ENCODE results near the gene PRPH. TPM values are rescaled to one million over a fixed set of nuclear protein-coding genes. Genes with fewer than 3 reads are reported as not detected.
"Not testable (repeated sequence)": the region's sequence is repeated elsewhere in the genome, so short reads cannot be mapped to it uniquely, and the experiment has no call there.

The PRPH gene
- 0.26 and 0.53 TPM in 2 replicates for total RNA-seq

DNA sequence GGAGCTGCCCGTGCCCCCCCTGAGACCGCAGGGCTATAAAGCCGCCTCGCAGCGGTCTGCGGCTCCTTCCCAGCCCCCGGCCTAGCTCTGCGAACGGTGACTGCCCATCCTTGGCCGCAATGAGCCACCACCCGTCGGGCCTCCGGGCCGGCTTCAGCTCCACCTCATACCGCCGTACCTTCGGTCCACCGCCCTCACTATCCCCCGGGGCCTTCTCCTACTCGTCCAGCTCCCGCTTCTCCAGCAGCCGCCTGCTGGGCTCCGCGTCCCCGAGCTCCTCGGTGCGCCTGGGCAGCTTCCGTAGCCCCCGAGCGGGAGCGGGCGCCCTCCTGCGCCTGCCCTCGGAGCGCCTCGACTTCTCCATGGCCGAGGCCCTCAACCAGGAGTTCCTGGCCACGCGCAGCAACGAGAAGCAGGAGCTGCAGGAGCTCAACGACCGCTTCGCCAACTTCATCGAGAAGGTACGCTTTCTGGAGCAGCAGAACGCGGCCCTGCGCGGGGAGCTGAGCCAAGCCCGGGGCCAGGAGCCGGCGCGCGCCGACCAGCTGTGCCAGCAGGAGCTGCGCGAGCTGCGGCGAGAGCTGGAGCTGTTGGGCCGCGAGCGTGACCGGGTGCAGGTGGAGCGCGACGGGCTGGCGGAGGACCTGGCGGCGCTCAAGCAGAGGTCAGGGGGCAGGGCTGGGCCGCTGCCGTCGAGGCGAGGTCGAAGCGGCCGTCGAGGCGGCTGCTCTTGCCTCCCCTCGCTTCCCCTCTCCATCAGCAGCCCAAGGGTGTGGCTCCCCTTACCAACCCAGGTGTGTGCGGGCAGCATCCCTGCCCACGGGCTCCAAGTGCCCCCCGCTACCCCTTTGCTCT lies at the start of gene PRPH:
Gene PRPH (plus strand): TSS at position 66 of the 855 bp plus-strand sequence. CDS start 54 bp downstream, at position 120.
- no peak for DNase-seq (ENCODE audit: low read depth, low spot score)

GRCh38 chr12:49251357-49251756 lies 43.6 kb upstream of the PRPH start:
- no peak for DNase-seq (ENCODE audit: low read depth, low spot score)

DNA sequence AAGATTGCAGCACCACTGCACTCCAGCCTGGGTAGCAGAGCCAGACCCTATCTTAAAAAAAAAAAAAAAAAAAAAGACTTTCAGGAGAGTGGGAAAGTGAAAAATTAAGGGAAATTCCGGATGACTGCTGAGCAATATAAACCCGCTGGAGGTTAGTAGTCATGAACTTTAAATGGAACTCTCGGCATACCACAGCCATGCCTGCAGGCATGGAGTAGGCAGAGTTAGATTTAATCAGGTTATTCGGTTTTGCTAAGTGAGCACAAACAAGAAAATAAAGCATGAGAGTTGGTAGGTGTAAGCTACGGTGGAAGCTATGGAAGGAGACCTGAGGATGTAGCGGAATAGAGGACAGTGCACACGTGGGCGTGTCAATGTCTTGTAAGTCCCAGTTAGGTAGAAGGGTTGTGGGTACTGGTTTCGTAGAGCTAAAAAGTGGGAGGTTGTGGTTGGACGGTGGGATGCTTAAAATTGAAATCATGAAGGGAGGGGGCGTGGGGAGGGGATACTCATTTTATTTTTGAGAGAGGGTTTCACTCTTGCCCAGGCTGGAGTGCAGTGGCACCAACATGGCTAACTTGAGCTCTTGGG lies 41.8 kb upstream of the PRPH start:
- DNase-seq (ENCODE audit: low read depth, low spot score): no peak

DNA sequence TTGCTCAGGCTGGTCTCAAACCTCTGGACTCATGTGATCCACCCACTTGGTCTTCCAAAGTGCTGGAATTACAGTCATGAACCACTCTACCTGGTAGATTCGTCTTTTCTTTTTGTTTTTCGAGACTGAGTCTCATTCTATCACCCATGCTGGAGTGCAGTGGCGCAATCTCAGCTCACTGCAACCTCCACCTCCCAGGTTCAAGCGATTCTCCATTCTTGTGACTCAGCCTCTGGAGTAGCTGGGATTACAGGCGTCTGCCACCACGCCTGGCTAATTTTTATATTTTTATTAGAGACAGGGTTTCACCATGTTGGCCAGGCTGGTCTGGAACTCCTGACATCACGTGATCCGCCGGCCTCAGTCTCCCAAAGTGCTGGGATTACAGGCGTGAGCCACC lies 39.5 kb upstream of the PRPH start:
- DNase-seq (ENCODE audit: low read depth, low spot score): not testable (repeated sequence)

- no peak for DNase-seq (ENCODE audit: low read depth, low spot score)
These were observed 38.9 kb upstream of the PRPH start for GRCh38 chr12:49255857-49256637.

DNA sequence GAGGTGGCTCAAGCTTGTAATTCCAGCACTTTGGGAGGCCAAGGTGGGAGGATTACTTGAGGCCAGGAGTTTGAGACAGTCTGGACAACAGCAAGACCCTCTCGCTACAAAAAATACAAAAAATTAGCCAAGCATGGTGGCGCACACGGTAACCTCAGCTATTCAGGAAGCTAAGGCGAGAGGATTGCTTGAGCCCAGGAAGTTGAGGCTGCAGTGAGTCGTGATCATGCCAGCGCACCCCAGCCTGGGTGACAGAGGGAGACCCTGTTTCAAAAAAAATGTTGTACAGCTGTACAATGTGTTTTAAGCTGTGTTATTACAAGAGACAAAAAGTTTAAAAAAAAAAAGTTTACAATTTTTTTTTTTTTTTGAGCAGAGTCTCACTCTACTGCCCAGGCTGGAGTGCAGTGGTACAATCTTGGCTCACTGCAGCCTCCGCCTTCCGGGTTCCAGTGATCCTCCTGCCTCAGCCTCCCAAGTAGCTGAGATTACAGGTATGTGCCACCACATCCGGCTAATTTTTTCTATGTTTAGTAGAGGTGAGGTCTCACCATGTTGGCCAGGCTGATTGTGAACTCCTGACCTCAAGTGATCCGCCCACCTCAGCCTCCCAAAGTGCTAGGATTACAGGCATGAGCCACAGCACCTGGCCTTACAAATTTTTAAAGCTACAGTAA lies 37.3 kb upstream of the PRPH start:
- DNase-seq (ENCODE audit: low read depth, low spot score): not testable (repeated sequence)

DNA sequence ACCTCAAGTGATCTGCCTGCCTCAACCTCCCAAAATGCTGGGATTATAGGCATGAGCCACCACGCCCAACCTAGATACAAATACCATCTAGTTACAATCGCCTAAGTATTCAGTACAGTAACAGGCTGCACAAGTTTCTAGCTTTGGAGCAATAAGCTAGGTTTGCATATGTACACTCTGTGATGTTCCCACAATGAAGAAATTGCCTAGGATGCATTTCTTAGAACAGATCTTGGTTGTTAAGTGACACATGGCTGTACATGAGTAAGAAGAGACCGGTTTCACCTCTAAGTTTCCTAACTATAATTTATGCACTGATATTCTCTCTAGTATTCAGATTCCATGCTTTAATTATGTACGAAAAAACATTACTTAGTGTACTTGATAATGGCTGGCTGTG lies 35.5 kb upstream of the PRPH start:
- no peak for DNase-seq (ENCODE audit: low read depth, low spot score)

GRCh38 chr12:49260166-49260565 lies 34.8 kb upstream of the PRPH start:
- DNase-seq (ENCODE audit: low read depth, low spot score): peak; percentile 15

DNA sequence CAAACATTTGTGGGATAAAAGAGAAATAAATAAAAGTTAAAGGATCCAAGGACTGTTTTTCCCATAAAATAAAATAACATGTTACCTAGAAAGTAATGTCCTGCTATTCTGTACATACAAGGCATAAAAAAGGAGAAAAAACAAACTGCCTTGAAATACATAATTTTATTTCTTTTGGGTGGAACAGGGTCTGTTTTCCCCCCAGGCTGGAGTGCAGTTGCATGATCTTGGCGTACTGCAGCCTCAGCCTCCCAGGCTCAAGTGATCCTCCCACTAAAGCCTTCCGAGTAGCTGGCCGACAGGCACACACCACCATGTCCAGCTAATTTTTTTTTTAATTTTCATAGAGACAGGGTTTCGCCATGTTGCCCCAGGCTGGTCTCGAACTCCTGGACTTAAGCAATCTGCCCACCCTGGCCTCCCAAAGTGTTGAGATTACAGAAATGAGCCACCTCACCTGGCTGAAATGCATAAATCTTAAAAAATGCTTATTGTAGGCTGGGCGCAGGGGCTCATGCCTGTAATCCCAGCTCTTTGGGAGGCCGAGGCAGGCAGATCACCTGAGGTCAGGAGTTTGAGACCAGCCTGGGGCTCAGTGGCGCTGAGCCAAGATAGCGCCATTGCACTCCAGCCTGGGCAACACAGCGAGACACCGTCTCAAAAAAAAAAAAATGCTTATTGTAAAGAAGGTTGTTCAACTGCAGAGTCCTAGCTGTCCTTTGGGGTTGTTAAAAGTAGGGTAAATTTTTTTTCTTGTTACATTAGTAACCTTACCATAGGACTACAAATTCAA lies 34.2 kb upstream of the PRPH start:
- no peak for DNase-seq (ENCODE audit: low read depth, low spot score)

DNA sequence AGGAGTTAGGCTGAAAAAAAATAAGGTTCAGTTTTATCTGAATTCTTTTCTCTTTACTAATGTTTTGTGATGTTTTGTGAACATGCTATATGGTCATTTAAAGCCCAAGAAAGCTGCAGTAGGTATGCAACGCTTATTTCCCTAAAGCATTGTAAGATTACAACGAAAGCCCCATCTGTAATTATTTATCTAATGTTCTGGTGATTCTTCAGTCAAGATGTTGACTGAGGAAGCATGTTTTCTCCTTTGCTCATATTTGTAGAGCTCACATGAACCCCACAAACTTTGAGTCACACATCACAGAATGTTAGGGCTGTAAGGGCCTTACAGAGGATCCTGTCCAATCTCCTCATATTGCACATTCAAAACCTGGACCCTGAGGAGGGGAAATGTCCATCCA lies 33.2 kb upstream of the PRPH start:
- DNase-seq (ENCODE audit: low read depth, low spot score): no peak

GRCh38 chr12:49263400-49263763 lies 31.6 kb upstream of the PRPH start:
- DNase-seq (ENCODE audit: low read depth, low spot score): no peak

GRCh38 chr12:49264466-49264872 lies 30.5 kb upstream of the PRPH start:
- DNase-seq (ENCODE audit: low read depth, low spot score): no peak

DNA sequence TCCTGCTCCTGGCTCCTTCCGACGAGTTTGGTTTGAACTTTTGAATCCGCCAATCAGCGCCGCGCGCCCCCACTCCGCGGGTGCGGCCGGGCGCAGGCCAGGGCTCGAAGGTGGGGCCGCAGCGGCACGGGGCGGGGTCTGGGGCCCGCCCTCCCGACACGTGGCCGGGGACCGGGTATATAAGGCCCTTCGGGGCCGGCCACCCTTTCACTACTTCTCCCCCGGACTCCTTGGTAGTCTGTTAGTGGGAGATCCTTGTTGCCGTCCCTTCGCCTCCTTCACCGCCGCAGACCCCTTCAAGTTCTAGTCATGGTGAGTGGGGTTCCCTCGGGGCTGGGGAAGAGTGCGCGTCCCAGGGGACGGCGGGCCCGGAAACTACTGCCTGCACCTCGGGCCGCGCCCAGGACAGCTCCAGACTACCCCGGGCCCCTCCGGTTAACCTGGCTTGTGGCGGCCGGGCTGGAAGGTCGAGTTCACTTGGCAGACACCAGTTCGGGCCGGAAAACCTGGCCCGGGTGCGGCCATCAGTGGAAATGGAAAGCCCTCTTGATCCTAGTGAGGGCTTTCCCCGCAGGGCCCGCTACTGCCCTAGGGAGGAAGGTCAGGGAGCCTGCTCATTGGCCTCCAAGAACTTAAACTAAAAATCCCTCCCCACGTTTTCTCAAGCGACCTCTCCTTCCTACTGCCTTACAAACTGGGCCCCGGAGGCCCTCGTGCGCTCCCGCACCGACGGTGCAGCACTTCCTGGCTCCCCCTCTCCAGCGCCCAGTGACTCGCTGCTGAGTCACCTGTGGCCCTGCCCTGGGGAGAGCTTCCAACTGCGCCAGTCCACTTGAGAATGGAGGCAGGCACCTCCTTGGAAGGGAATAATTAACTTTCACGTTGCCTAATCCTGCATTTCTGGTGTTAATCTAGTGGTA lies 29.8 kb upstream of the PRPH start, which contains the start of gene TUBA1C:
Gene TUBA1C (plus strand): TSS at position 210 of the 920 bp plus-strand sequence. CDS start 100 bp downstream, at position 310.
- peak; percentile 86 for DNase-seq (ENCODE audit: low read depth, low spot score)

- not testable (repeated sequence) for DNase-seq (ENCODE audit: low read depth, low spot score)
These were observed 25.8 kb upstream of the PRPH start for GRCh38 chr12:49269191-49269590.

DNA sequence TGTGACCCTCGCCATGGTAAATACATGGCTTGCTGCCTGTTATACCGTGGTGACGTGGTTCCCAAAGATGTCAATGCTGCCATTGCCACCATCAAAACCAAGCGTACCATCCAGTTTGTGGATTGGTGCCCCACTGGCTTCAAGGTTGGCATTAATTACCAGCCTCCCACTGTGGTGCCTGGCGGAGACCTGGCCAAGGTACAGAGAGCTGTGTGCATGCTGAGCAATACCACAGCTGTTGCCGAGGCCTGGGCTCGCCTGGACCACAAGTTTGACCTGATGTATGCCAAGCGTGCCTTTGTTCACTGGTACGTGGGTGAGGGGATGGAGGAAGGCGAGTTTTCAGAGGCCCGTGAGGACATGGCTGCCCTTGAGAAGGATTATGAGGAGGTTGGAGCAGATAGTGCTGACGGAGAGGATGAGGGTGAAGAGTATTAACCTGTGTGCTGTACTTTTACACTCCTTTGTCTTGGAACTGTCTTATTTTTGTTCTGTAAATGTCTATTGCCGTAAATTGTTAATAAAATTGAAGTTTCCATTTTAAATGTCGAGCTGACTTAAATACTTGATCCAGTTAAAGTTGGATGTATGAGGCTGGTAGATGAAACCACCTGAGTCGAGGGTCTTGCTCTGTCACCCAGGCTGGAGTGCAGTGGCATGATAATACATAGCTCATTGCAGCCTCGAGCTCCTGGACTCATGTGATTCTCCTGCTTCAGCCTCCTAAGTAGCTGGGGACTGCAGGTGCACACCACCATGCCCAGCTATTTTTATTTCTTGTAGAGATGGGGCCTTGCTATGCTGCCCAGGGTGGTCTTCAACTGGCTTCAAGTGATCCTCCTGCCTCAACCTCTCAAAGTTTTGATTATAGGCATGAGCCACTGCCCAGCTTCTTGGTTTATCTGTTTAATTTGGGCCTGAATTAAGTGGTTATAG lies 21.9 kb upstream of the PRPH start:
- no peak for DNase-seq (ENCODE audit: low read depth, low spot score)

DNA sequence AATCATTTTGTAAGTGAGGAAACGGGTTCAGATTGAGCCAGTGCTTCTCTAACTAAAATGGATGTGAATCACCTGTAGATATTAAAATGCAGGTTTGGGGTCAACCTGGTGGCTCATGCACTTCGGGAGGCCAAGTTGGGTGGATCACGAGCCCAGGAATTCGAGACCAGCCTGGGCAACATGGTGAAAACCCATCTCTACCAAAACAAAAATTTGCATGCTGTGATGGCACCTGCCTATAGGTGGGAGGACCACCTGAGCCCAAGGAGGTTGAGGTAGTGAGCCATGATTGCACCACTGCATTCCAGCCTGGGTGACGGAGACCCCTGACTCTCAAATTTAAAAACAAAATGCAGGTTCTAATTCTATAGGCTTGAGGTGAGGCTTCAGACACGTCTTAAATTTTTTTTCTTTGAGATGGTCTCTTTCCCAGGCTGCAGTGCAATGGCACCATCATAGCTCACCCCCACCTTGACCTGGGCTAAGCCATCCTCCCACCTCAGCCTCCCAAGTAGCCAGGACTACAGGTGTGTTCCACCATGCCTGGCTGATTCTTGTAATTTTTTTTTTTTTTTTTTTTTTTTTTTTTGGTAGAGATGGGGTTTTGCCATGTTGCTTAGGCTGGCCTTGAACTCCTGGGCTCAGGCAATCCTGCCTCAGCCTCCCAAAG lies 21.1 kb upstream of the PRPH start:
- no peak for DNase-seq (ENCODE audit: low read depth, low spot score)

- no peak for DNase-seq (ENCODE audit: low read depth, low spot score)
These were observed 20.4 kb upstream of the PRPH start for GRCh38 chr12:49274396-49275069.
